GM12865 (cell line): ENCODE results near the gene CDADC1.

Experiments used
- DNase-seq: peaks from one replicate; pipeline ENCODE4 v3.0.0; 2010; ENCODE audit warnings: low read depth
- H3K4me3 ChIP-seq: 2 replicates; pipeline ENCODE4 v1.5.1; 2011; ENCODE audit warnings: mild to moderate bottlenecking, low read depth, low read length, control low read depth
- CTCF ChIP-seq: IDR thresholded peaks from 2 replicates; pipeline ENCODE4 v1.5.1; 2011; ENCODE audit warnings: low read length, control low read depth, low read depth, inconsistent platforms; ENCODE audit not compliant: insufficient read depth; ENCODE audit errors: missing control alignments

CDADC1 gene

GRCh38 chr13:49308921-49309408, 61.2 kb downstream of the CDADC1 start:
- H3K4me3 ChIP-seq, result no peak overlapping the region
- TF ChIP-seq CTCF, result no peak
- DNase-seq, result no peak

DNA sequence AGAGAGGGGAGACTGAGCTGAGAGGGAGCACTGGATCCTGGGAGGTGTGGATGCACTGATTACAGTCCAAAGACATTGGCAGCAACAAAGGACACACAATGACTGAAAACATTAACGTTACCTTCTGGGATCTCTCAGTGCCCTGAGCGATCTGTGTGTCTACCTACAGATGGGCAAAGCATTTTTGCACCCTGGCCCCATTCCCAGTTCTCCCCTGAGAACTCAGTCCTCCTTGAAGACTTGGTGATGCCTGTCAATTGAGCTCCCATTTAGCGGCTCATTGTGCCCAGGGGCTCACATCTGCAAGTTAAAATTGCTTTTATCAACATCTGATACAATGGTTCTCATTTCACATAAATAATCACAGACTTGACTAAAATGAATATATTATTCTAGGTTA, 62.5 kb downstream of the CDADC1 start:
- no peak for DNase-seq
- no peak overlapping the region for H3K4me3 ChIP-seq
- TF ChIP-seq CTCF, result no peak

- no peak overlapping the region for H3K4me3 ChIP-seq
- no peak for DNase-seq
These were observed 64.1 kb downstream of the CDADC1 start for GRCh38 chr13:49311816-49312215.

DNA sequence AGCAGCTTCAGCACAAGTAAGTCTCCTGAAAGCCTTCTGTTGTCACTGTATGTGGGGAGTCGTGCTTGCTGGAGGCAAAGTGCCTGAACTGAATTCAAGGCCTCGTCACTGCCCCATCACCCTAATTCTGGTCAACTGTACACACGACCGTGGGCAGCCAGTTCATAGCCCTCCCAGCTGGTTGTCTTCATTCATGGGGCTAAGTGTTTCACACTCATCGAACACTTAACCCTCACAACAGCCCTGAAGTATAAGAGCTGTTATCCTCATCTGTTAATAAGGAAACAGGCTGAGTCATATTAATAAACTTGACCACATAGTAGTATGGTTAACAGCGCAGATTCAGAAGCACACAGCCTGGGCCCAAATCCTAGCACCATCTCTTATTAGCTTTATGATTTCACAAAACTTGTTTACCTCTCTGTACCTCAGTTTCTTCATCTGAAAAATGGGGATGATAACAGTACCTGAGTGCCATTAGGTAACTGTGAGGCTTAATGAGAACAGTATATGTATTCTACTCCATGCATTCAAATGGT, 66.7 kb downstream of the CDADC1 start:
- TF ChIP-seq CTCF, result no peak
- no peak for DNase-seq
- no peak overlapping the region for H3K4me3 ChIP-seq

More at GRCh38 chr13:49311816-49312215, 64.1 kb downstream of the CDADC1 start:
- TF ChIP-seq CTCF, result no peak

- no peak for TF ChIP-seq CTCF
- no peak for DNase-seq
- H3K4me3 ChIP-seq, result no peak overlapping the region
These were observed 67.4 kb downstream of the CDADC1 start for GRCh38 chr13:49315036-49315565.

GRCh38 chr13:49315756-49316482, 68.2 kb downstream of the CDADC1 start:
- no peak for TF ChIP-seq CTCF
- no peak for DNase-seq
- no peak overlapping the region for H3K4me3 ChIP-seq

DNA sequence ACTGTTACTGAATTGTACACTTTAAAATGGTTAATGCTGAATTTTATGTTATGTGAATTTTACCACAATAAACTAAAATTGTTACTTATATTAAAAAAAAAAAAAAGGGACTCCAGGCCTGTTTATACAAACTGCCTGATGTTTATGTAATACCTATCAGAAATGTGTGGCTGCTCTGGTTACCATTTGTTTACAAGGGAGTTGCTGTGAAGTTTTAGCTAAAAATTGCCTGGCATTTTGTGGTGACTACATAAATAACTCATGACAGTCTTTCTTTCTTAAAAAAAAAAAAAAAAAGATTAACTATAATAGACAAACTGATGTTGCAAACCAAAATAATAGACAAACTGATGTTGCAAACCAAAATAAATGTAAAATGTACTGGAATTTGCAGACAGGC, 71.8 kb downstream of the CDADC1 start:
- TF ChIP-seq CTCF, result no peak
- no peak for DNase-seq
- H3K4me3 ChIP-seq, result no peak overlapping the region
